ENCODE results near the gene TMEM106C. TPM values are rescaled to one million over a fixed set of nuclear protein-coding genes. Genes with fewer than 3 reads are reported as not detected.

The TMEM106C gene
- total and polyA plus RNA-seq, 12 donors, result 24.6 to 119 (median 52.0) TPM

- peak in 1 of 7 donors; percentile 21 for DNase-seq
- no peak for TF ChIP-seq POLR2A (IDR thresholded peaks at IDR 0.05)
- TF ChIP-seq, protein P1, sequence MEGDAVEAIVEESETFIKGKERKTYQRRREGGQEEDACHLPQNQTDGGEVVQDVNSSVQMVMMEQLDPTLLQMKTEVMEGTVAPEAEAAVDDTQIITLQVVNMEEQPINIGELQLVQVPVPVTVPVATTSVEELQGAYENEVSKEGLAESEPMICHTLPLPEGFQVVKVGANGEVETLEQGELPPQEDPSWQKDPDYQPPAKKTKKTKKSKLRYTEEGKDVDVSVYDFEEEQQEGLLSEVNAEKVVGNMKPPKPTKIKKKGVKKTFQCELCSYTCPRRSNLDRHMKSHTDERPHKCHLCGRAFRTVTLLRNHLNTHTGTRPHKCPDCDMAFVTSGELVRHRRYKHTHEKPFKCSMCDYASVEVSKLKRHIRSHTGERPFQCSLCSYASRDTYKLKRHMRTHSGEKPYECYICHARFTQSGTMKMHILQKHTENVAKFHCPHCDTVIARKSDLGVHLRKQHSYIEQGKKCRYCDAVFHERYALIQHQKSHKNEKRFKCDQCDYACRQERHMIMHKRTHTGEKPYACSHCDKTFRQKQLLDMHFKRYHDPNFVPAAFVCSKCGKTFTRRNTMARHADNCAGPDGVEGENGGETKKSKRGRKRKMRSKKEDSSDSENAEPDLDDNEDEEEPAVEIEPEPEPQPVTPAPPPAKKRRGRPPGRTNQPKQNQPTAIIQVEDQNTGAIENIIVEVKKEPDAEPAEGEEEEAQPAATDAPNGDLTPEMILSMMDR (IDR thresholded peaks at IDR 0.05), result no peak
- Histone ChIP-seq H3K4me3 (no peak overlapping the region), H3K36me3 (replicated peaks in 1 of 2) (no peaks in the 10 kb centered on the region), H3K4me1 (replicated peaks in 1 of 2) (no peaks in the 10 kb centered on the region), H3K27ac (no peak overlapping the region), H3K27me3 (no peaks in the 10 kb centered on the region), H3K9me3 (replicated peaks in 1 of 3) (no peaks in the 10 kb centered on the region)
- 84 to 91% (median 88%) methylated on average over 9 of the region's 9 CpGs for WGBS, 4 donors
- intact Hi-C loops (cut with DNase I), result loop anchor here (10.0 kb wide), 2 partner anchors 197 to 227 kb away; no protein-coding TSS in a partner anchor
These were observed 22.0 kb upstream of the TMEM106C start for GRCh38 chr12:47941475-47941780.

GRCh38 chr12:47941871-47942613 lies 21.4 kb upstream of the TMEM106C start:
- H3K4me1 ChIP-seq (replicated peaks in 1 of 2), result no peaks in the 10 kb centered on the region
- no peak overlapping the region for H3K27ac ChIP-seq
- no peaks in the 10 kb centered on the region for H3K9me3 ChIP-seq (replicated peaks in 1 of 3)
- intact Hi-C loops (cut with DNase I), result loop anchor here (10.0 kb wide), 2 partner anchors 197 to 227 kb away; no protein-coding TSS in a partner anchor
- no peak overlapping the region for H3K4me3 ChIP-seq
- 46 to 65% (median 47%) methylated on average over 12 to 40 of the region's 40 CpGs for WGBS, 4 donors
- H3K36me3 ChIP-seq (replicated peaks in 1 of 2), result no peaks in the 10 kb centered on the region
- H3K27me3 ChIP-seq, result no peaks in the 10 kb centered on the region
- peak in 1 of 7 donors; percentile 27 for DNase-seq
- TF ChIP-seq, protein P1 (IDR thresholded peaks at IDR 0.05), result no peak
- TF ChIP-seq POLR2A (IDR thresholded peaks at IDR 0.05), result no peak

GRCh38 chr12:47942614-47943225 lies 20.7 kb upstream of the TMEM106C start:
- no peaks in the 10 kb centered on the region for H3K4me1 ChIP-seq (replicated peaks in 1 of 2)
- no peaks in the 10 kb centered on the region for H3K36me3 ChIP-seq (replicated peaks in 1 of 2)
- TF ChIP-seq, protein P1 (IDR thresholded peaks at IDR 0.05), result no peak
- no peak for TF ChIP-seq POLR2A (IDR thresholded peaks at IDR 0.05)
- H3K4me3 ChIP-seq, result no peak overlapping the region
- H3K27me3 ChIP-seq, result no peaks in the 10 kb centered on the region
- H3K9me3 ChIP-seq (replicated peaks in 1 of 3), result no peaks in the 10 kb centered on the region
- 50 to 65% (median 64%) methylated on average over 16 to 31 of the region's 31 CpGs for WGBS, 4 donors
- H3K27ac ChIP-seq, result no peak overlapping the region
- DNase-seq, result no peak
- intact Hi-C loops (cut with DNase I), result loop anchor here (10.0 kb wide), 2 partner anchors 198 to 228 kb away; no protein-coding TSS in a partner anchor

GRCh38 chr12:47943623-47944340 lies 19.6 kb upstream of the TMEM106C start:
- H3K27me3 ChIP-seq, result no peaks in the 10 kb centered on the region
- peak; percentile 38 to 82 (median 53) for DNase-seq
- WGBS, 4 donors, result 62 to 80% (median 65%) methylated on average over 9 to 12 of the region's 12 CpGs
- H3K4me1 ChIP-seq (replicated peaks in 1 of 2), result no peaks in the 10 kb centered on the region
- intact Hi-C loops (cut with DNase I), result loop anchor here (10.0 kb wide), 2 partner anchors 199 to 229 kb away; no protein-coding TSS in a partner anchor
- H3K27ac ChIP-seq, result peak overlapping the region in 1 of 5 donors; percentile 49
- TF ChIP-seq, protein P1 (IDR thresholded peaks at IDR 0.05), result no peak
- TF ChIP-seq POLR2A (IDR thresholded peaks at IDR 0.05), result no peak
- H3K9me3 ChIP-seq (replicated peaks in 1 of 3), result no peaks in the 10 kb centered on the region
- no peaks in the 10 kb centered on the region for H3K36me3 ChIP-seq (replicated peaks in 1 of 2)
- no peak overlapping the region for H3K4me3 ChIP-seq

Measured in adrenal gland (tissue), 12 donors.